Hepatocyte (in vitro differentiated cells): ENCODE data around the gene APBB2.

ENCODE experiments used
- CTCF ChIP-seq: fragments of 200-600 bp; sonication (generic); IDR thresholded peaks from 2 replicates; pipeline ENCODE4 v1.5.1; 2016; ENCODE audit warnings: antibody characterized with exemption, mild to moderate bottlenecking; ENCODE audit not compliant: poor library complexity
- EZH2 ChIP-seq: fragments of 200-600 bp; sonication (generic); IDR thresholded peaks from 2 replicates; pipeline ENCODE4 v1.6.1; 2016; ENCODE audit warnings: antibody characterized with exemption, mild to moderate bottlenecking, borderline replicate concordance

DNA sequence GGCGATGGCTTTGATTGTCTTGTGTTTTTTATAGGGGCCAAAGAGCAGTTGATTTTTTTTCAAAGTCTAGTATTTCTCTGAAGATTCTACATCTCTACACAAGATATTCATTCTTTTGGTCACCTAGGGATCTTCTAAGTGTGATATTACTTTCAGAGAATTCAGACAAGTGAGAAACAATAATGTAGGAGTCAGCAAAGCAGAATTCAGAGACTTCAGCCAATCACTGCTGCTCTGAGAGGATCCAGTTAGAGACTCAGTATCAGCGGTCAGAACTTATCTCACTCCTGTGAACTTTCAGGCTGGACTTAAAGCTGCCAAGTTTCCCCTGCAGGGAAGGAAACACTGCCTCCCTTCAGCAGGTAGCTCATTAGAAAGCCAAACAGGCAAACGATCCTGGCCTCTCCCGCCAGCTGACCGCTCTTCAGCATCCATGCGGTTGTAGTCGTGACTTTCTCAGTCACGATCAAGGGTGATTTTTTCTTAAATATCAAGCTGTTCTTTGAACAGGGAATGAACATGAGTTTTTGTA is 405.4 kb downstream of the APBB2 start:
- TF ChIP-seq EZH2 (no peak), CTCF (no peak)
